ENCODE measurements around the gene GTF2B. TPM values are rescaled to one million over a fixed set of nuclear protein-coding genes. Genes with fewer than 3 reads are reported as not detected.
A peak's percentile ranks its signal among the peaks of the same experiment; 100 is the strongest.

Gene GTF2B
- total and polyA plus RNA-seq, 9 of the 15 experiments (the other 6 are each of a cell fraction or from before 2014, with no cell fraction given): 34.5 to 113 (median 66.0) TPM

GRCh38 chr1:88812366-88812765, 79.0 kb downstream of the GTF2B start:
- Histone ChIP-seq H3K4me3 (no peak overlapping the region), H3K4me1 (replicated peaks in 1 of 2; ENCODE audit: control insufficient read depth in 2 of 2, insufficient read depth in 2 of 2, low read length in 2 of 2) (no peaks in the 10 kb centered on the region), H3K9me1 (ENCODE audit: control insufficient read depth, insufficient read depth, low read length) (no peaks in the 10 kb centered on the region), H3K79me2 (ENCODE audit: control insufficient read depth, insufficient read depth, low read length) (no peaks in the 10 kb centered on the region), H3K27ac (ENCODE audit: extremely low read depth, low read depth, low read length) (no peak overlapping the region), H3K9me3 (replicated peaks; ENCODE audit: control insufficient read depth, insufficient read depth, low read depth, low read length) (no peaks in the 10 kb centered on the region), H3K36me3 (ENCODE audit: control insufficient read depth, insufficient read depth, low read length) (peaks cover 51% of the 10 kb centered on the region; the same call in 2 of the 3 replicates), H2AFZ (ENCODE audit: low read depth, low read length) (no peak overlapping the region), H3K9ac (ENCODE audit: insufficient read depth in 1 of 2, low read depth in 2 of 2, low read length in 2 of 2) (no peak overlapping the region), H4K20me1 (replicated peaks; ENCODE audit: control insufficient read depth, insufficient read depth, low read length) (no peaks in the 10 kb centered on the region), H3K4me2 (ENCODE audit: insufficient read depth, low read length) (no peak overlapping the region), H3K27me3 (ENCODE audit: control insufficient read depth in 2 of 2, insufficient read depth in 2 of 2, low read length in 2 of 2) (no peaks in the 10 kb centered on the region)
- POLR2A ChIA-PET: no interaction called here
- DNase-seq (ENCODE audit: extremely low read depth in 1 of 4, low spot score in 3 of 4): no peak
- FAIRE-seq: peak; percentile 19
- CTCF ChIA-PET (ENCODE audit: low intra/inter-chr PET ratio): no interaction called here
- intact Hi-C loops (cut with micrococcal nuclease) (no loop called here), in situ Hi-C loops (cut with MboI) (no loop called here)
- no peak for ATAC-seq
- no TSS peak for BruUV-seq (replicated peaks)
- TF ChIP-seq MCM7 (IDR thresholded peaks at IDR 0.05) (no peak), PML (IDR thresholded peaks at IDR 0.05; ENCODE audit: low read length) (no peak), GABPB2 (CRISPR knock-in tag; conservative IDR thresholded peaks at IDR 0.05) (no peak), ZNF395 (CRISPR knock-in tag; IDR thresholded peaks at IDR 0.05) (no peak), NR2F6 (CRISPR knock-in tag; IDR thresholded peaks at IDR 0.05) (no peak), GTF2A2 (tag; IDR thresholded peaks at IDR 0.05) (no peak), NCOR1 (IDR thresholded peaks at IDR 0.05) (no peak), ZNF175 (CRISPR knock-in tag; IDR thresholded peaks at IDR 0.05; ENCODE audit: low read depth) (no peak), ZNF561 (CRISPR knock-in tag; conservative IDR thresholded peaks at IDR 0.05) (no peak), ZNF41 (CRISPR knock-in tag; conservative IDR thresholded peaks at IDR 0.05) (no peak), ZNF436 (CRISPR knock-in tag; IDR thresholded peaks at IDR 0.05) (no peak), ELF2 (CRISPR knock-in tag; IDR thresholded peaks at IDR 0.05) (no peak), ZNF695 (CRISPR knock-in tag; IDR thresholded peaks at IDR 0.05) (no peak), BRF1 (IDR thresholded peaks at IDR 0.05; ENCODE audit: borderline replicate concordance, extremely low read depth, insufficient read length) (no peak), PTBP1 (IDR thresholded peaks at IDR 0.05; ENCODE audit: low read depth, low read length) (no peak), CREB5 (CRISPR knock-in tag; IDR thresholded peaks at IDR 0.05) (no peak), KAT2B (IDR thresholded peaks at IDR 0.05; ENCODE audit: low read depth, low read length) (no peak)

All from K562 (cell line).